OCI-LY7 (cell line): ENCODE results near the gene CTBS. TPM values are rescaled to one million over a fixed set of nuclear protein-coding genes. Genes with fewer than 3 reads are reported as not detected.
A peak's percentile ranks its signal among the peaks of the same experiment; 100 is the strongest.

Source experiments
- BruUV-seq: library from RNA; stranded (reverse); fragments of 400-500 nt; replicated peaks from 2 replicates; lab custom pipeline; 2021; lab: Mats Ljungman, UMichigan
- CTCF ChIA-PET: fragments of 300-600 bp; sonication (Branson Sonifier 250); formaldehyde crosslinking; loops from one replicate; lab custom pipeline; 2022; ENCODE audit warnings: antibody characterized with exemption; ENCODE audit not compliant: unreplicated experiment; lab: Charles Lee
- POLR2A ChIA-PET: fragments of 300-600 bp; sonication (Branson Sonifier 250); formaldehyde crosslinking; loops from one replicate; lab custom pipeline; 2022; ENCODE audit warnings: antibody characterized with exemption; lab: Charles Lee
- DNase-seq: peaks from one replicate; pipeline ENCODE4 v3.0.0-alpha.2; 2015; ENCODE audit warnings: low spot score
- H2AFZ ChIP-seq: fragments of 200-600 bp; sonication (generic), shearing (Covaris generic); 2 replicates; pipeline ENCODE4 v1.6.1; 2014; ENCODE audit warnings: mild to moderate bottlenecking, antibody characterized with exemption, low read length, moderate library complexity
- H3K27ac ChIP-seq: fragments of 200-600 bp; sonication (generic); 2 replicates; pipeline ENCODE4 v1.5.1; 2014; ENCODE audit warnings: mixed run types, low read depth, mild to moderate bottlenecking, moderate library complexity, low read length, inconsistent platforms; ENCODE audit not compliant: poor library complexity, severe bottlenecking
- H3K36me3 ChIP-seq: fragments of 200-600 bp; sonication (generic); 2 replicates; pipeline ENCODE4 v1.6.1; 2014; ENCODE audit warnings: mild to moderate bottlenecking, antibody characterized with exemption, low read length, moderate library complexity, mixed read lengths; ENCODE audit not compliant: insufficient read depth
- H3K4me1 ChIP-seq: fragments of 200-600 bp; sonication (generic); 2 replicates; pipeline ENCODE4 v1.5.1; 2014; ENCODE audit warnings: mild to moderate bottlenecking, low read length; ENCODE audit not compliant: insufficient read depth, poor library complexity, severe bottlenecking
- H3K4me2 ChIP-seq: fragments of 200-600 bp; sonication (generic); 2 replicates; pipeline ENCODE4 v1.6.1; 2014; ENCODE audit warnings: mild to moderate bottlenecking, low read length
- H3K4me3 ChIP-seq: fragments of 200-600 bp; sonication (generic); 2 replicates; pipeline ENCODE4 v1.5.1; 2014; ENCODE audit warnings: mild to moderate bottlenecking, low read depth, low read length; ENCODE audit not compliant: poor library complexity, severe bottlenecking
- H3K79me2 ChIP-seq: fragments of 200-600 bp; sonication (generic); 2 replicates; pipeline ENCODE4 v1.6.1; 2016; ENCODE audit warnings: low read depth, mild to moderate bottlenecking, low read length, moderate library complexity, mixed read lengths; ENCODE audit not compliant: insufficient read depth
- H3K9me2 ChIP-seq: fragments of 200-600 bp; sonication (generic); 2 replicates; pipeline ENCODE4 v1.6.1; 2016; ENCODE audit warnings: mild to moderate bottlenecking, low read length, mixed read lengths; ENCODE audit not compliant: insufficient read depth
- H3K9me3 ChIP-seq: fragments of 200-600 bp; sonication (generic); 2 replicates; pipeline ENCODE4 v1.6.1; 2014; ENCODE audit warnings: mild to moderate bottlenecking, mixed run types, low read length, mixed read lengths
- H4K20me1 ChIP-seq: fragments of 200-600 bp; sonication (generic); 2 replicates; pipeline ENCODE4 v1.6.1; 2014; ENCODE audit warnings: mild to moderate bottlenecking, antibody characterized with exemption, low read length, moderate library complexity, mixed read lengths; ENCODE audit not compliant: insufficient read depth
- EZH2phosphoT487 ChIP-seq: fragments of 200-600 bp; sonication (generic); IDR thresholded peaks from 2 replicates; pipeline ENCODE4 v1.6.1; 2018; ENCODE audit warnings: low read depth, borderline replicate concordance, mild to moderate bottlenecking, mixed run types, antibody characterized with exemption, low read length, moderate library complexity, mixed read lengths
- intact Hi-C: fragments of 100-400 bp; cut with micrococcal nuclease; formaldehyde crosslinking; loops from one replicate; pipeline ENCODE4 v1.10.0; 2022; ENCODE audit not compliant: unreplicated experiment
- total RNA-seq, 2 experiments: library from RNA; depleted of rRNA in 1 of 2; stranded (reverse); fragments of >200 nt in 1 of 2; shearing (Covaris generic) in 1 of 2; gene quantifications; 2 replicates each; pipeline ENCODE4 v1.2.3, GENCODE V29; 2014 to 2022
- TF ChIP-seq, protein P1 (sequence below): fragments of 200-600 bp; sonication (generic); conservative IDR thresholded peaks from 2 replicates; pipeline ENCODE4 v1.5.1; 2014; ENCODE audit warnings: mild to moderate bottlenecking, antibody characterized with exemption, low read length, moderate library complexity, mixed read lengths

The CTBS gene
- total RNA-seq, 2 experiments from 2014 or later, result 4.5 to 9.3 TPM

DNA sequence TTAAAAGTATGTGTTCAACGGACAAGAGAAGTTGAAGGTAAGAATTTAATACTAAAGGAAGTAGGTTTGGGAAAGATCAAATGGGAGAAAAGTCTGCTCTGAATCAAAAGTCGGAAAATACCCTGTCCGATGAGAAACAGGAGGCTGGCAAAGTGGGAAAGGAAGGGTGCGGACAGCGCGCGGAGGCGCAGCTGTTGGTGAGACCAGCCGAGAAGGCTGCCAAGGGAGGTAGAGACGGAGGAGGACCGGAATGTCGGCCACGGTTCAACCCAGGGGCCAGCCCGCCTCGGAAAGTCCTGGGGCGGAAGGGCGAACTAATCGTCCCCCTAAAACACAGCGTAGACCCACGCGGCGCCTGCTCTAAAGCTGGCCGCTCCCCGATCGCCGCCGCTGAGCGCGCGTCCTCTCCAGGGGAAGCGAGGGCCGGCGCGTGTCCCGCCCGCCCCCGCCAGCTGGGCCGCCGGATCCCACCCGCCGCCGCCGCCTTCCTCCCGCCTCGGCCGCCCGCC lies 68.7 kb downstream of the CTBS start:
- Histone ChIP-seq H2AFZ (peak overlapping the region; percentile 46; the same call in 1 of the 2 replicates), H3K36me3 (peaks cover 41% of the 10 kb centered on the region), H3K79me2 (peaks cover 63% of the 10 kb centered on the region), H3K27ac (peak overlapping the region; percentile 87), H3K9me2 (no peaks in the 10 kb centered on the region), H3K4me3 (peak overlapping the region; percentile 91), H4K20me1 (peaks cover 30% of the 10 kb centered on the region), H3K4me1 (peaks cover 33% of the 10 kb centered on the region), H3K4me2 (peak overlapping the region; percentile 86), H3K9me3 (peaks cover 12% of the 10 kb centered on the region)
- intact Hi-C loops, result loop anchor here (1.0 to 10.0 kb wide), 9 partner anchors 27 to 741 kb away; partner anchors contain the start of genes CTBS, PRKACB, RPF1 and SAMD13
- DNase-seq, result peak; percentile 65
- TF ChIP-seq, protein P1, sequence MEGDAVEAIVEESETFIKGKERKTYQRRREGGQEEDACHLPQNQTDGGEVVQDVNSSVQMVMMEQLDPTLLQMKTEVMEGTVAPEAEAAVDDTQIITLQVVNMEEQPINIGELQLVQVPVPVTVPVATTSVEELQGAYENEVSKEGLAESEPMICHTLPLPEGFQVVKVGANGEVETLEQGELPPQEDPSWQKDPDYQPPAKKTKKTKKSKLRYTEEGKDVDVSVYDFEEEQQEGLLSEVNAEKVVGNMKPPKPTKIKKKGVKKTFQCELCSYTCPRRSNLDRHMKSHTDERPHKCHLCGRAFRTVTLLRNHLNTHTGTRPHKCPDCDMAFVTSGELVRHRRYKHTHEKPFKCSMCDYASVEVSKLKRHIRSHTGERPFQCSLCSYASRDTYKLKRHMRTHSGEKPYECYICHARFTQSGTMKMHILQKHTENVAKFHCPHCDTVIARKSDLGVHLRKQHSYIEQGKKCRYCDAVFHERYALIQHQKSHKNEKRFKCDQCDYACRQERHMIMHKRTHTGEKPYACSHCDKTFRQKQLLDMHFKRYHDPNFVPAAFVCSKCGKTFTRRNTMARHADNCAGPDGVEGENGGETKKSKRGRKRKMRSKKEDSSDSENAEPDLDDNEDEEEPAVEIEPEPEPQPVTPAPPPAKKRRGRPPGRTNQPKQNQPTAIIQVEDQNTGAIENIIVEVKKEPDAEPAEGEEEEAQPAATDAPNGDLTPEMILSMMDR, result no peak
- no peak for TF ChIP-seq EZH2phosphoT487
- ChIA-PET POLR2A (interaction anchor here (0.7 to 4.4 kb wide), 15 partner anchors 9 to 770 kb away, joined by 3 to 43 read pairs (median 4); partner anchors contain the start of genes CTBS, PRKACB and SAMD13), CTCF (no interaction called here)
- BruUV-seq, result no TSS peak

DNA sequence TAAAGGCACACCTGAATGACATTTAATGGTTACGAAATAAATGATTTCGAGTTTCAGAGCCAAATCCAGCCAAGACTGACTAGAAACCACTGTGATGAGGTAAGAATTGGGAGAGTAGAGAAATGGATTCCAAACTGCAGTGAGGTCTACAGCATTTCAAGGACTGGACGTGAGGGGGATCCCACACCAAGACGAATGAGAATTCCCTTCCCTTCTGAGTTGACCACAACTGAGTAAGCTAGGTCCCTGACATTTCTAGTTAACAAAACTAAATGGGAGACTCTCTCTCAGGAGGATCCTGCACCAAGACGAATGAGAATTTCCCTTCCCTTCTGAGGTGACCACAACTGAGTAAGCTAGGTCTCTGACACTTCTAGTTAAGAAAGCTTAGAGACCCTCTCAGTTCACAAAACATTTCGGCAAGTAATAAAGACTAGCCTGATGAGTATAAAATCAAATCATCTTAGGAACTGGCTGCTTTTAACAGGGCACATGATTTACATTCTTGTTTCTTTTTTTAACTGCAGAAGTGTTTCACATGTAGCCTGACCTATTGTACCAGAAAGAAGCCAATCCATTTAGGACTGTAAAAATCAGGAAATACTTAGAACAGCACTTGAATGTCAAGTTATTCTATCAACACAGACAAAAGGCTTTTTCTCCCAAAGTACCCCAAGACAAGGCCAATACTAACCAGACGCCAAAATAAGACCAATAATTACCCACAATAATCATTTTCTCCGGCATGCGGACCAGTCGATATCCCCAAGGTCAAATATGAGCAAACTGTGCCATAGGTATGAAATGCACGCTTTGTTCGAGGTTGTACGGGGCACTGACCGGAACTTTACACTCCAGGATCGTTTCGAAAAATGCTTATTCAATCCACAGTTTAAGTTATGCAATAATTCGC lies 69.4 kb downstream of the CTBS start:
- Histone ChIP-seq H3K4me1 (peaks cover 33% of the 10 kb centered on the region), H3K27ac (peak overlapping the region; percentile 87), H3K4me3 (peak overlapping the region; percentile 91), H3K79me2 (peaks cover 70% of the 10 kb centered on the region), H2AFZ (peak overlapping the region; percentile 46; the same call in 1 of the 2 replicates), H4K20me1 (peaks cover 30% of the 10 kb centered on the region), H3K9me3 (peaks cover 12% of the 10 kb centered on the region), H3K9me2 (no peaks in the 10 kb centered on the region), H3K36me3 (peaks cover 48% of the 10 kb centered on the region), H3K4me2 (peak overlapping the region; percentile 86)
- intact Hi-C loops, result loop anchor here (2.0 to 10.0 kb wide), 4 partner anchors 116 to 762 kb away; no protein-coding TSS in a partner anchor
- TSS peak; percentile 67 for BruUV-seq
- ChIA-PET CTCF (no interaction called here), POLR2A (interaction anchor here (1.1 to 4.4 kb wide), 7 partner anchors 8 to 360 kb away, joined by 3 to 43 read pairs (median 7); partner anchors contain the start of genes CTBS and PRKACB)
- TF ChIP-seq, protein P1, result no peak
- no peak for TF ChIP-seq EZH2phosphoT487
- DNase-seq, result peak; percentile 24
